HG03108 (cell line): ENCODE measurements around the gene PHLPP1.
"Not testable (repeated sequence)": the region's sequence is repeated elsewhere in the genome, so short reads cannot be mapped to it uniquely, and the experiment has no call there.

Experiments used
- ATAC-seq: cut with Tn5 transposase; IDR thresholded peaks from one replicate; pipeline ENCODE4 v1.9.1; 2021; ENCODE audit warnings: moderate library complexity; ENCODE audit not compliant: unreplicated experiment

PHLPP1 gene

GRCh38 chr18:62880673-62881364 is 165.5 kb downstream of the PHLPP1 start:
- ATAC-seq: no peak

GRCh38 chr18:62881509-62882016 is 166.2 kb downstream of the PHLPP1 start:
- ATAC-seq: no peak

- ATAC-seq: no peak
Observed at GRCh38 chr18:62883937-62884735, 168.8 kb downstream of the PHLPP1 start.

- no peak for ATAC-seq
Observed at GRCh38 chr18:62885804-62886203, 170.5 kb downstream of the PHLPP1 start.

- ATAC-seq: no peak
Observed at GRCh38 chr18:62894681-62895390, 179.5 kb downstream of the PHLPP1 start.

- no peak for ATAC-seq
Observed at GRCh38 chr18:62897153-62897552, 181.8 kb downstream of the PHLPP1 start.

GRCh38 chr18:62898359-62898758 is 183.0 kb downstream of the PHLPP1 start:
- ATAC-seq: peak; percentile 72

GRCh38 chr18:62899534-62899933 is 184.2 kb downstream of the PHLPP1 start:
- ATAC-seq: no peak

- no peak for ATAC-seq
Observed at GRCh38 chr18:62900132-62900883, 185.0 kb downstream of the PHLPP1 start.

GRCh38 chr18:62902776-62903175 is 187.4 kb downstream of the PHLPP1 start:
- no peak for ATAC-seq

- no peak for ATAC-seq
Observed at GRCh38 chr18:62904396-62905285, 189.3 kb downstream of the PHLPP1 start.

GRCh38 chr18:62912885-62913284 is 197.5 kb downstream of the PHLPP1 start:
- ATAC-seq: no peak

GRCh38 chr18:62913824-62914223 is 198.5 kb downstream of the PHLPP1 start:
- not testable (repeated sequence) for ATAC-seq

- ATAC-seq: no peak
Observed at GRCh38 chr18:62914871-62915392, 199.6 kb downstream of the PHLPP1 start.

- no peak for ATAC-seq
Observed at GRCh38 chr18:62918361-62918760, 203.0 kb downstream of the PHLPP1 start.

- no peak for ATAC-seq
Observed at GRCh38 chr18:62919109-62919838, 203.9 kb downstream of the PHLPP1 start.

- ATAC-seq: no peak
Observed at GRCh38 chr18:62925031-62925688, 209.8 kb downstream of the PHLPP1 start.

- no peak for ATAC-seq
Observed at GRCh38 chr18:62928326-62928725, 213.0 kb downstream of the PHLPP1 start.
